WTC11 (cell line): ENCODE data around the gene RABGGTA.

Source experiments
- ATF6 ChIP-seq: sonication (generic); formaldehyde crosslinking; IDR thresholded peaks from 2 replicates; pipeline ENCODE4 v1.8.1; 2023; ENCODE audit warnings: mild to moderate bottlenecking, missing genetic modification reagents
- IRF2 ChIP-seq: sonication (generic); formaldehyde crosslinking; IDR thresholded peaks from 2 replicates; pipeline ENCODE4 v1.8.0; 2022; ENCODE audit warnings: low read depth, missing genetic modification reagents, borderline replicate concordance
- TEAD4 ChIP-seq: sonication (generic); formaldehyde crosslinking; IDR thresholded peaks from 2 replicates; pipeline ENCODE4 v1.8.0; 2022; ENCODE audit warnings: mild to moderate bottlenecking, missing genetic modification reagents
- ZSCAN18 ChIP-seq: fragments of 250-450 bp; sonication (Bioruptor Pico); IDR thresholded peaks from 2 replicates; pipeline ENCODE4 v2.1.2; 2022; ENCODE audit warnings: mild to moderate bottlenecking, moderate library complexity
- TF ChIP-seq, protein P1 (sequence below): fragments of 200-600 bp; IDR thresholded peaks from 2 replicates; pipeline ENCODE4 v1.8.0; 2022; ENCODE audit warnings: antibody characterized with exemption
- TF ChIP-seq, protein P2 (sequence below): sonication (generic); formaldehyde crosslinking; conservative IDR thresholded peaks from 2 replicates; pipeline ENCODE4 v1.8.1; 2022; ENCODE audit warnings: mild to moderate bottlenecking, missing genetic modification reagents
- TF ChIP-seq, protein P3 (sequence below): sonication (generic); formaldehyde crosslinking; IDR thresholded peaks from 2 replicates; pipeline ENCODE4 v1.8.0; 2022; ENCODE audit warnings: mild to moderate bottlenecking, missing genetic modification reagents
- TF ChIP-seq, protein P4 (sequence below): sonication (generic); formaldehyde crosslinking; IDR thresholded peaks from 2 replicates; pipeline ENCODE4 v1.8.1; 2022; ENCODE audit warnings: mild to moderate bottlenecking, moderate library complexity, missing genetic modification reagents
- TF ChIP-seq, protein P5 (sequence below): sonication (generic); formaldehyde crosslinking; conservative IDR thresholded peaks from 2 replicates; pipeline ENCODE4 v1.8.1; 2023; ENCODE audit warnings: mild to moderate bottlenecking, low read depth, missing genetic modification reagents, moderate library complexity

DNA sequence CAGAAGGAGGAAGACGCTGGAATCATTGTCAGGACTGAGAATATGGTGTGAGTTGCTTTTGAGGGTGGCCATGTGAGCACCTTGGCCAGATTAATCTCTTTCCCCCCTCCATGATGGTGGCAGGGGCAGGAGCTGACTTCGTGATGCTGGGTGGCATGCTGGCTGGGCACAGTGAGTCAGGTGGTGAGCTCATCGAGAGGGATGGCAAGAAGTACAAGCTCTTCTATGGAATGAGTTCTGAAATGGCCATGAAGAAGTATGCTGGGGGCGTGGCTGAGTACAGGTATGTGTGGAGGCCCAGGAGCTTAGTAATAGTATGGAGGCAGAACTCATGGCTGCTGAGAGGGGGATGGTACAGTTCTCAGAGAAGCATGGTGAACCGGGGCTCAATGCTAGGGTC is 33.3 kb downstream of the RABGGTA start:
- TF ChIP-seq, protein P1, sequence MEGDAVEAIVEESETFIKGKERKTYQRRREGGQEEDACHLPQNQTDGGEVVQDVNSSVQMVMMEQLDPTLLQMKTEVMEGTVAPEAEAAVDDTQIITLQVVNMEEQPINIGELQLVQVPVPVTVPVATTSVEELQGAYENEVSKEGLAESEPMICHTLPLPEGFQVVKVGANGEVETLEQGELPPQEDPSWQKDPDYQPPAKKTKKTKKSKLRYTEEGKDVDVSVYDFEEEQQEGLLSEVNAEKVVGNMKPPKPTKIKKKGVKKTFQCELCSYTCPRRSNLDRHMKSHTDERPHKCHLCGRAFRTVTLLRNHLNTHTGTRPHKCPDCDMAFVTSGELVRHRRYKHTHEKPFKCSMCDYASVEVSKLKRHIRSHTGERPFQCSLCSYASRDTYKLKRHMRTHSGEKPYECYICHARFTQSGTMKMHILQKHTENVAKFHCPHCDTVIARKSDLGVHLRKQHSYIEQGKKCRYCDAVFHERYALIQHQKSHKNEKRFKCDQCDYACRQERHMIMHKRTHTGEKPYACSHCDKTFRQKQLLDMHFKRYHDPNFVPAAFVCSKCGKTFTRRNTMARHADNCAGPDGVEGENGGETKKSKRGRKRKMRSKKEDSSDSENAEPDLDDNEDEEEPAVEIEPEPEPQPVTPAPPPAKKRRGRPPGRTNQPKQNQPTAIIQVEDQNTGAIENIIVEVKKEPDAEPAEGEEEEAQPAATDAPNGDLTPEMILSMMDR: no peak
- TF ChIP-seq, protein P2, sequence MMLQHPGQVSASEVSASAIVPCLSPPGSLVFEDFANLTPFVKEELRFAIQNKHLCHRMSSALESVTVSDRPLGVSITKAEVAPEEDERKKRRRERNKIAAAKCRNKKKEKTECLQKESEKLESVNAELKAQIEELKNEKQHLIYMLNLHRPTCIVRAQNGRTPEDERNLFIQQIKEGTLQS (CRISPR knock-in tag): no peak
- TF ChIP-seq, protein P3, sequence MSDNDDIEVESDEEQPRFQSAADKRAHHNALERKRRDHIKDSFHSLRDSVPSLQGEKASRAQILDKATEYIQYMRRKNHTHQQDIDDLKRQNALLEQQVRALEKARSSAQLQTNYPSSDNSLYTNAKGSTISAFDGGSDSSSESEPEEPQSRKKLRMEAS (CRISPR knock-in tag): no peak
- TF ChIP-seq ATF6 (CRISPR knock-in tag) (no peak), TEAD4 (CRISPR knock-in tag) (no peak), IRF2 (CRISPR knock-in tag) (no peak), ZSCAN18 (CRISPR knock-in tag) (no peak)
- TF ChIP-seq, protein P4, sequence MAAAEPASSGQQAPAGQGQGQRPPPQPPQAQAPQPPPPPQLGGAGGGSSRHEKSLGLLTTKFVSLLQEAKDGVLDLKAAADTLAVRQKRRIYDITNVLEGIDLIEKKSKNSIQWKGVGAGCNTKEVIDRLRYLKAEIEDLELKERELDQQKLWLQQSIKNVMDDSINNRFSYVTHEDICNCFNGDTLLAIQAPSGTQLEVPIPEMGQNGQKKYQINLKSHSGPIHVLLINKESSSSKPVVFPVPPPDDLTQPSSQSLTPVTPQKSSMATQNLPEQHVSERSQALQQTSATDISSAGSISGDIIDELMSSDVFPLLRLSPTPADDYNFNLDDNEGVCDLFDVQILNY: no peak
- TF ChIP-seq, protein P5, sequence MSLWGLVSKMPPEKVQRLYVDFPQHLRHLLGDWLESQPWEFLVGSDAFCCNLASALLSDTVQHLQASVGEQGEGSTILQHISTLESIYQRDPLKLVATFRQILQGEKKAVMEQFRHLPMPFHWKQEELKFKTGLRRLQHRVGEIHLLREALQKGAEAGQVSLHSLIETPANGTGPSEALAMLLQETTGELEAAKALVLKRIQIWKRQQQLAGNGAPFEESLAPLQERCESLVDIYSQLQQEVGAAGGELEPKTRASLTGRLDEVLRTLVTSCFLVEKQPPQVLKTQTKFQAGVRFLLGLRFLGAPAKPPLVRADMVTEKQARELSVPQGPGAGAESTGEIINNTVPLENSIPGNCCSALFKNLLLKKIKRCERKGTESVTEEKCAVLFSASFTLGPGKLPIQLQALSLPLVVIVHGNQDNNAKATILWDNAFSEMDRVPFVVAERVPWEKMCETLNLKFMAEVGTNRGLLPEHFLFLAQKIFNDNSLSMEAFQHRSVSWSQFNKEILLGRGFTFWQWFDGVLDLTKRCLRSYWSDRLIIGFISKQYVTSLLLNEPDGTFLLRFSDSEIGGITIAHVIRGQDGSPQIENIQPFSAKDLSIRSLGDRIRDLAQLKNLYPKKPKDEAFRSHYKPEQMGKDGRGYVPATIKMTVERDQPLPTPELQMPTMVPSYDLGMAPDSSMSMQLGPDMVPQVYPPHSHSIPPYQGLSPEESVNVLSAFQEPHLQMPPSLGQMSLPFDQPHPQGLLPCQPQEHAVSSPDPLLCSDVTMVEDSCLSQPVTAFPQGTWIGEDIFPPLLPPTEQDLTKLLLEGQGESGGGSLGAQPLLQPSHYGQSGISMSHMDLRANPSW: no peak
